SKM-1 (cell line): ENCODE results near the gene OPRD1.

ENCODE experiments used
- DNase-seq: peaks from one replicate; lab custom pipeline; 2025; ENCODE audit not compliant: unreplicated experiment; lab: John Stamatoyannopoulos, UW

OPRD1 gene

DNA sequence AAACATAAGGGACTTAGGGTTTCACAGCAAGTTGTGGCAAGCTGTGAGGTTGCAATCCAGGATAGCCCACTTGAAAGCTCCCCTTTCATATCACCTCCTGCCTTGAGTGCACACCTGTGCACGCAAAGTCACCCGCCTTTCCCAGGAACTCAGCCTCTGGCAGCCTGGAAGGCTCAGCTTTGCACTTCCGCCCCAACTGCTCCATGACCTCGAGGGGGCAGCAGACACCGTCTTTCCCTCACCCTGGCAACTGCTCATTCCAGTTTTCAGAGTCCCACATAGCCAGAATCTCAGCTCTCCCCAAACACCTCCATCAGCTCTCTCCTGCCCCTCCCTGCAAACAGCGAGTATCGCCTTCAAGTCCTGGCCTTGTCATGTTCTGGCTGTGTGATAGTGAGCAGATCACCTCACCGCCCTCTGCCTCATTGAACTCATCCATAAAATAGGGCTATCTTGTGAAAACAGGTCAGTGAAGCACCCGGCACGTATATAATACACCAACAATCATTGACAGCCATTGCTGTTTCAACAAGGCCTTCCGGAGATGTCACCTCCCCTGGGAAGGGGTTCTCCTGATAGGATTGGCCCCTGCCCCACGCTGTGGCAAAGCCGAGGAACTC, 70.1 kb downstream of the OPRD1 start:
- DNase-seq = peak; percentile 85

DNA sequence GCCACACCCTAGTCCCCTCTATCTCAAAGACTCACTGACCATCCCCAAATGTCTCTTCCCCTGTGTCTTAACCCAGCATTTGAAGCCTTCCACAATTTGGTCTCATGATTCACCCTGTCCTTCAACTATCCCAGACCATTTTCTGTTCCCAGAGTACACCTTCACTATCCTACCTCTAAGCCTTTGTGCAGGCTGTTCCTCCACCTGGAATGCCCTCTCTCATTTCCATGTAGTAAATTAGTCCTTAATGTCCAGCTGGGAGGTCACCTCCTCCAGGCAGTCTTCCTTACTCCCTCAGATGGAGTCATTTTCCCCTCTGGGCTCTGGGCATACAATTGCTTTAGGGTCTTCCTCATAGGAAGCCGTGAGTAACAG, 71.3 kb downstream of the OPRD1 start:
- no peak for DNase-seq

- DNase-seq = no peak
Measured at GRCh38 chr1:28885472-28885877, 73.5 kb downstream of the OPRD1 start.

DNA sequence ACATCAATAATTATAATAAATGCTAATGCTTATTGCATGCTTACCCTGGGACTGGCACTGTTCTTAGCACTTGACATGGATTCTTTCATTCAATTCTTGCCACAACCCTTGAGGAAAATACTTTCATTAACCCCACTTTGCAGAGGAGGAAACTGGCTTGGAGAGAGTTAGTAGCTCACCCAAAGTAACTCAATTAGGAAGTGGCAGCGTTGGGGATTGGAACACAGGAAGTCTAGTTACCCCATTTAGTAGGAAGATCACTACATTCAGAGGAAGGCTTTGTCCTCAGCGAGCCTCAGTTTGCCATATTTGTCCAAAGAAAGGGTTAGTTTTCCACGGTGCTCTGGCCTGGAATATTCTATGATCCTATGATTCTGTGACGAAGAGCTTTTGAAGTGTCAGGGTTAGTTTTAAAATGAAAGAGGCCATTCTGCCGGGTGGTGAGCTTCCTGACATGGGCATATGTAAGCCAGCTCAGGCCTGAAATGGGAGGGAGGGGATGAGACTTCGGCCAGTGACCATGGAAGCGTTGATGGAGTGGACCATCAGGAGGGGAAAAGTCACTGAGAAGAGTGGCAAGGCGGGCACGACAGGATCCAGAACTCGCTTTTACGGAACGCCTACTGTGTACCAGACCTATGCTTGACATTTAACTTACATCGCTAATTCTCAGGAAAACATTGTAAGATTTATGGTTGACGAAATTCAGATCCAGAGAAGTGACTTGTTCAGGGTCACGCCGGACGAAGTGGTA, 74.2 kb downstream of the OPRD1 start:
- DNase-seq = no peak

- DNase-seq = peak; percentile 61
Measured at GRCh38 chr1:28886731-28887418, 74.9 kb downstream of the OPRD1 start.

GRCh38 chr1:28887419-28887834, 75.5 kb downstream of the OPRD1 start:
- no peak for DNase-seq

DNA sequence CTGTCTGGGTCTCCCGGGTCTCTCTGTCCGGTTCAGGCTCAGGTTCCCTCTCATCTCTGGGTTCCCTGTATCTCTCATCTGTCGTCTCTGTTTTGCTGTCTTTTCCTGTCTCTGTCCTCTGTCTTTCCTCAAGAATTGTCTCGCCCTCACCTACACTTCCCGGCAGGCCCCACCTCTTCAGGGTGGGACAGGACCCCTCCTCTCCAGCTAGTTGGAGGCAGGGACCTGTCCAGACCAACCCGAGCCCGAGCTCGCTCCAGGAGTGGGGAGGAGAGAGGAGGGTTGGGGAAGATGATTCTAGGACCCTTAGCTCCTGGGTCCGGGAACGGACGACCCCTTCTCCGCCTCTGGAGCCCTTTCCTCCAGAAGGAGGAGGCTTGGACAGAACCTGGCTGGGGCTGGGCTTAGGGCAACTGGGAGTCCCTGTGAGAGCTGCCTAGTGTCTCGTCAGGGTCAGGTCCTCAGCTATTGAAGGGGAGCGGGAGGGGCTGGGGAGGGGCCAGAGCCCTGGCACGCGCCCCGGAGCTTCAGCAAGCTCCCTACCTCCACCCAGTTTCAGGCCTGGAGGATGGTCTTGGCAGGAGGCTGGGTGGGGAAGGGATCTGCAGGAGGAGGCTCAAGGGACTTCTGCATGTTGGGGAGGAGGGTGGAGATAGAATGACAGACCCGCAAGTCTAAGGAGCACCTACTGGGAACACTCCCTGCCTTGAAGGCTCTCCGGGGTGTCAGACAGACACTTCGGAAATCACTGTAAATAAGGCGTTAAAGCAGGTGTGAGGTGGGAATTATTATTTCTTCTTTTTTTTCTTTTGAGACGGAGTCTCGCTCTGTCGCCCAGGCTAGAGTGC, 76.1 kb downstream of the OPRD1 start:
- no peak for DNase-seq

DNA sequence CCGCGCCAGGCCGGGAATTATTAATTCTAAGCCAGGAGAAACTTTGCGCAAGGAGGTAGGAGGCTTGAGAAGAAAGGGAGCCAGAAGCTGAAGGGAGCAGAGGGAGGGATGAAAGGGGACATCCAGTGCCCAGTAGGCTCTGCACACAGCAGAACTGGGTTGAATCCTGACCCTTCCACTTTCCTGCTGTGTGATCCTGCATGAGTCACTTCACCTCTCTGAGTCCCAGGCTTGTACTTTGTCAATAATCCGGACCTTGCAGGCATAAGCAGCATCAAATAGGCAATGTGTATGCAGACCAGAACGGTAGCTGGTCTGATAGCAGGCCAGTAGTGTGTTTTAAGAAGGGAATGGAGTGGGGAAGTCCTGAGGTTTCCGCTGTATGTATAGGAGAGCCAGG, 76.9 kb downstream of the OPRD1 start:
- no peak for DNase-seq

- DNase-seq = no peak
Measured at GRCh38 chr1:28889357-28889756, 77.4 kb downstream of the OPRD1 start.

- no peak for DNase-seq
Measured at GRCh38 chr1:28890435-28890834, 78.5 kb downstream of the OPRD1 start.

- DNase-seq = no peak
Measured at GRCh38 chr1:28890836-28891235, 78.9 kb downstream of the OPRD1 start.

DNA sequence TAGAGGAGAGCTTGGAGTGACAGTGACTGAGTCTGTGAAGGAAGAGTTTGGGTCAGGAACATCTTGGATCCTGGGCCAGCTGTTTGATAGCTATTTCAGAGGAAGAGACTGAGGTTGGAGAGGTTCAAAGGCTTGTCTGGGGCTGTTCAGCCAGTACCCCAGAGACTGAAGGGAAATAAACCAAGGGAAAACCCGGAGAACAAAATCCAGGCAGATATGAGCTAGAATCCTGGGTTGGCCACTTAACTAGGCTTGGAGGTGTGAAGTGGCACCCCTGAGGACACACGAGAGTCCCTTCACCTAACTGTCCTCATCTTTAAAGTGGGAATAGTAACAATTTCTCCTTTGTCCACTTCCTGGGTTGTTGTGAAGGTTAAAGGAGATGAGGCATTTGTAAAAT, 79.3 kb downstream of the OPRD1 start:
- DNase-seq = no peak

DNA sequence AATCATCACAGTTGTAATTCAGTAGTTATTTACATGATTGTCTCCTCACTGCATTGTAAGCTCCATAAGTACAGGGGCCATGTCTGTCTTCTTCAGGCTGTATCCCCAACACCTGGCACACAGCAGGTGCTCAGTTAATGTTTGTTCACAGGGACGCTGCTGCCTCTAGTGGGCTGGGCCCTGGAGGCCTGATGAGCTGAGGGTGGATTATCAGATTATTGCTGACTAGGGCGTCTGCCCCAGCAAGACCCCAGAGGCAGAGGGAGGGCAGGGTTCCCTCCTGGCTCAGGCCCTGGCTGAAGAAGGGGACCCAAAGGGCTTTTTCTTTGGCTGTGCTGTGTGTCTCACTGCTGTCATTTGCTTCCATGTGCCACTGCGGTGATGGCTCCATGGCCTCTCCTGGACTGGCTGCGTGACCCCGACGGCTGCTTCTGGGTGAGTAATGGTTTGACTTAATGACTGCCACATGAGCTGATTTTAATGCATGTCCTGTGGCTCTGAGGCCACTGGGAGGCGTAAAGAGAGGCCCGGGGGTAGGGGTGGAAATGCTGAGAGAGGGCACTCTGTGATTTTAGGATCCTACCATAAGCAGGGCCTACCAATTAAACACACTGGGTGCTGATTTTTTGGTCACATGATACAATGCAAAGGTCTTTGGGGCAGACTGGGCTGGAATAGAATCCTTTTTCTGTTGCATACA, 81.6 kb downstream of the OPRD1 start:
- no peak for DNase-seq

- DNase-seq = no peak
Measured at GRCh38 chr1:28894785-28895184, 82.8 kb downstream of the OPRD1 start.

DNA sequence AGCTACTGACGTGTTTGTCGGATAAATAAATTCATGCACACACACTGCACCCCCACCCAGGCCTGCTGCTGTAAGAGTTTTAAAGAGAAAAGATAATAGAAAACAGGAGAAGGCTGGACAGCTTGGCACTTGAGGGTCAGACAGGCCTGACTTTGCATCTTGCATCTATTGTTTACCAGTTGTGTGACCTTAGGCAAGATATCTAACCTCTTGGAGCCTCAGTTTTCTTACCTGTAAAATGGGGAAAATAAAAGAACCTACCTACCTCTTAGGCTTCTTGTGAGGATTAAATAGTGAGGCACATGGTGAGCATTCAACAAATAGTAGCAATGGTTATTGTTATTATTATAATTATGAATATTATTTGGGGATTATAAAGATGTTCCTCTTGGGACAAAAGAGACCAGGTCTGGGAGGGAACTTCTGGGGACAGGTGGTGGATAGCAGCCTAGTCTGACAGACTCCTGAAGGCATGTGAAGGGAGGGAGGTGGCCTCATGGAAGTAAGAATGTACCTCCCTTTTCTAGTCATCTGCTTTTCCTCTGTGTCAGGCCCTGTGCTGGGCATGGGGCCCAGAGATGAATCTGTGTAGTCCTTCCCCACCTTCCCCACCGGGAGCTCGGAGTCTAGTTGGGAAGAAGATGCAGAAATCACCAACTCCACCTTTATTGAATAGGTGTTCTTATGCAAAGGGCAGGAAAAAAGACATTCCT, 84.1 kb downstream of the OPRD1 start:
- no peak for DNase-seq

- no peak for DNase-seq
Measured at GRCh38 chr1:28896609-28896986, 84.6 kb downstream of the OPRD1 start.

- DNase-seq = no peak
Measured at GRCh38 chr1:28897789-28898188, 85.8 kb downstream of the OPRD1 start.

- no peak for DNase-seq
Measured at GRCh38 chr1:28898405-28898881, 86.5 kb downstream of the OPRD1 start.

GRCh38 chr1:28899267-28899666, 87.3 kb downstream of the OPRD1 start:
- DNase-seq = no peak

DNA sequence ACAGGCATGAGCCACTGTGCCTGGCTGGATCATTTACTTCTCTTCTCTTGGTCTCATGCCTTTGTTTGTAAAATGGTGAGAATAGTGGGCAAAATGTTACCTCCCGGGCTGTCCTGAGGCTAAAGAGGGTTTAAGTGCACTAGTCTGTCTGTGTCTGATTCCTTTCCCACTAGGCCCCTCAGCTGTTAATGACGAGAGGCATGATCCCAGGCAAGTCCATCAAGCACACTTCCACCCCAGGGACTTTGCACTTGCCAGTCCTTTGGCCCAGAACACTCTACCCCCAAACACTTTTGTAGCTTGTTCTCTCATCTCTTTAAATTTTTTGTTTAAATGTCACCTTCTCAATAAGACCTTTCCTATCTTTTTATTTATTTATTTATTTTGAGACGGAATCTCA, 88.6 kb downstream of the OPRD1 start:
- DNase-seq = no peak
